ENCODE data around the gene ANGPTL4. TPM values are rescaled to one million over a fixed set of nuclear protein-coding genes. Genes with fewer than 3 reads are reported as not detected.
A peak's percentile ranks its signal among the peaks of the same experiment; 100 is the strongest.

Gene ANGPTL4
- total and polyA plus RNA-seq, 9 of the 15 experiments (the other 6 are each of a cell fraction or from before 2014, with no cell fraction given) = 0.05 to 0.77 (median 0.22) TPM; not detected in 4

DNA sequence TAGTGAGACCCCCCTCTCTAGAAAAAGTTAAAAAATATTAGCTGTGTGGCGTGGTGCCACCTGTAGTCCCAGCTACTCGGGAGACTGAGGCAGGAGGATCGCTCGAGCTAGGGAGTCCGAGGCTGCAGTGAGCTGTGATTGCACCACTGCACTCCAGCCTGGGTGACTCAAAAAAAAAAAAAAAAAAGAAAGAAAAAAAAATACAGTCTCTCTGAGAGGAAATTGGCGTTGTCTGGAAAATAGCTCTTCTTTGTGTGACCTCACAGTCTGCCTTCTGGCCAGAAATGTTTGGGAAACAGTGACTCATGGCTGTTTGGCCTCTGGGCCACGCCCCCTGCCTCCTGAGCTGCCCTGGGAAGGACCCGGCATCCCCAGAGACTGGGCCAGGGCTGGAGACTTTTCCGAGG lies 59.9 kb downstream of the ANGPTL4 start (continued):
- TF ChIP-seq, protein P1, sequence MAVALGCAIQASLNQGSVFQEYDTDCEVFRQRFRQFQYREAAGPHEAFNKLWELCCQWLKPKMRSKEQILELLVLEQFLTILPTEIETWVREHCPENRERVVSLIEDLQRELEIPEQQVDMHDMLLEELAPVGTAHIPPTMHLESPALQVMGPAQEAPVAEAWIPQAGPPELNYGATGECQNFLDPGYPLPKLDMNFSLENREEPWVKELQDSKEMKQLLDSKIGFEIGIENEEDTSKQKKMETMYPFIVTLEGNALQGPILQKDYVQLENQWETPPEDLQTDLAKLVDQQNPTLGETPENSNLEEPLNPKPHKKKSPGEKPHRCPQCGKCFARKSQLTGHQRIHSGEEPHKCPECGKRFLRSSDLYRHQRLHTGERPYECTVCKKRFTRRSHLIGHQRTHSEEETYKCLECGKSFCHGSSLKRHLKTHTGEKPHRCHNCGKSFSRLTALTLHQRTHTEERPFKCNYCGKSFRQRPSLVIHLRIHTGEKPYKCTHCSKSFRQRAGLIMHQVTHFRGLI (CRISPR knock-in tag; IDR thresholded peaks at IDR 0.05) = no peak
- peak; percentile 2 for TF ChIP-seq RBBP5 (IDR thresholded peaks at IDR 0.05; ENCODE audit: borderline replicate concordance, insufficient read depth, low read length, poor library complexity, severe bottlenecking)
- TF ChIP-seq SMAD4 (CRISPR knock-in tag; conservative IDR thresholded peaks at IDR 0.05) = peak; percentile 74
- TF ChIP-seq ZC3H8 (IDR thresholded peaks at IDR 0.05) = no peak
- peak in 1 of 2 experiments; percentile 50; a peak in 1 of 4 replicates for TF ChIP-seq RCOR1 (IDR thresholded peaks at IDR 0.05; ENCODE audit: borderline replicate concordance in 1 of 2, low read depth in 2 of 2, low read length in 2 of 2)
- peak; percentile 74; the same call in 1 of the 2 replicates for TF ChIP-seq NBN (IDR thresholded peaks at IDR 0.05; ENCODE audit: low read depth)
- no peak for TF ChIP-seq DNMT1 (IDR thresholded peaks at IDR 0.05)
- TF ChIP-seq RFX7 (CRISPR knock-in tag; IDR thresholded peaks at IDR 0.05) = no peak
- peak; percentile 41; the same call in 1 of the 2 replicates for TF ChIP-seq GABPA (tag; conservative IDR thresholded peaks at IDR 0.05; ENCODE audit: low read depth)
- TF ChIP-seq MTA3 (IDR thresholded peaks at IDR 0.05; ENCODE audit: borderline replicate concordance) = 0 out of 2 replicates have a peak, but pooled peaks have one; percentile 43
- no peak for TF ChIP-seq ZNF12 (CRISPR knock-in tag; IDR thresholded peaks at IDR 0.05)
- no peak for TF ChIP-seq SMAD2 (IDR thresholded peaks at IDR 0.05; ENCODE audit: low read depth, low read length)
- TF ChIP-seq RB1 (IDR thresholded peaks at IDR 0.05; ENCODE audit: low read depth) = no peak
- TF ChIP-seq SP2 (IDR thresholded peaks at IDR 0.05; ENCODE audit: extremely low read depth, low read depth, low read length, poor library complexity, severe bottlenecking) = no peak
- TF ChIP-seq ZSCAN32 (CRISPR knock-in tag; IDR thresholded peaks at IDR 0.05) = no peak
- TF ChIP-seq EZH2 (IDR thresholded peaks at IDR 0.05; ENCODE audit: borderline replicate concordance, low read depth, low read length) = no peak
- TF ChIP-seq ZNF76 (CRISPR knock-in tag; IDR thresholded peaks at IDR 0.05; ENCODE audit: borderline replicate concordance) = no peak
- no peak for TF ChIP-seq CTBP1 (IDR thresholded peaks at IDR 0.05; ENCODE audit: borderline replicate concordance)
- no peak for TF ChIP-seq CBX3 (IDR thresholded peaks at IDR 0.05; ENCODE audit: borderline replicate concordance in 1 of 2, low read length in 2 of 2)
- TF ChIP-seq CBFA2T3 (IDR thresholded peaks at IDR 0.05) = peak; percentile 35; the same call in 1 of the 2 replicates
- TF ChIP-seq PRPF4 (IDR thresholded peaks at IDR 0.05; ENCODE audit: insufficient read depth, low read depth, low read length, poor library complexity, severe bottlenecking) = no peak
- peak; percentile 98 for TF ChIP-seq NFATC3 (IDR thresholded peaks at IDR 0.05)
- TF ChIP-seq SNAPC5 (CRISPR knock-in tag; IDR thresholded peaks at IDR 0.05) = no peak
- TF ChIP-seq SPI1 (IDR thresholded peaks at IDR 0.05; ENCODE audit: borderline replicate concordance, low read depth, low read length) = no peak
- TF ChIP-seq SETDB1 (IDR thresholded peaks at IDR 0.05; ENCODE audit: low read length) = no peak
- TF ChIP-seq PHF21A (IDR thresholded peaks at IDR 0.05; ENCODE audit: borderline replicate concordance, low read depth) = 0 out of 2 replicates have a peak, but pooled peaks have one; percentile 27
- no peak for TF ChIP-seq EHMT2 (IDR thresholded peaks at IDR 0.05)
- no peak for TF ChIP-seq MAX (CRISPR knock-in tag; IDR thresholded peaks at IDR 0.05)
- no peak for TF ChIP-seq POLR2B (IDR thresholded peaks at IDR 0.05; ENCODE audit: low read depth, partially characterized antibody)
- no peak for TF ChIP-seq ZFP1 (CRISPR knock-in tag; IDR thresholded peaks at IDR 0.05)
- TF ChIP-seq ATF1 (CRISPR knock-in tag; IDR thresholded peaks at IDR 0.05) = no peak
- TF ChIP-seq ATF1 (tag; IDR thresholded peaks at IDR 0.05) = peak; percentile 76
